HAP-1 (cell line): ENCODE measurements around the gene PLXNA2.

ENCODE experiments used
- DNase-seq, 2 experiments: peaks; one replicate each; pipeline ENCODE4 v3.0.0-alpha.2; 2016 to 2020; ENCODE audit warnings: low spot score in 2 of 2
- H3K27me3 ChIP-seq: fragments of 250-450 bp; sonication (Bioruptor Pico); 2 replicates; pipeline ENCODE4 v1.5.1; 2020; ENCODE audit warnings: low read depth, mild to moderate bottlenecking, moderate library complexity
- H3K36me3 ChIP-seq: fragments of 250-450 bp; sonication (Bioruptor Pico); replicated peaks from 2 replicates; pipeline ENCODE4 v1.5.1; 2020; ENCODE audit warnings: mild to moderate bottlenecking
- H3K4me1 ChIP-seq: fragments of 250-450 bp; sonication (Bioruptor Pico); 2 replicates; pipeline ENCODE4 v1.5.1; 2020; ENCODE audit warnings: mild to moderate bottlenecking
- H3K4me3 ChIP-seq: fragments of 250-450 bp; sonication (Bioruptor Pico); 2 replicates; pipeline ENCODE4 v1.5.1; 2020; ENCODE audit warnings: mild to moderate bottlenecking, moderate library complexity
- H3K9me3 ChIP-seq: fragments of 250-450 bp; sonication (Bioruptor Pico); 2 replicates; pipeline ENCODE4 v1.5.1; 2020; ENCODE audit warnings: mild to moderate bottlenecking, moderate library complexity
- in situ Hi-C: fragments of 300-500 bp; cut with MboI; formaldehyde crosslinking; loops from 3 replicates; pipeline ENCODE4 v1.14.3; 2020; ENCODE audit warnings: low sequenced_read_pairs, inconsistent platforms, mixed read lengths

The PLXNA2 gene

GRCh38 chr1:208164609-208165008, 79.6 kb downstream of the PLXNA2 start:
- no peaks in the 10 kb centered on the region for H3K36me3 ChIP-seq
- no peak for DNase-seq
- H3K4me1 ChIP-seq = no peaks in the 10 kb centered on the region
- no peak overlapping the region for H3K4me3 ChIP-seq
- H3K27me3 ChIP-seq = peaks cover 17% of the 10 kb centered on the region
- in situ Hi-C loops = no loop called here
- no peaks in the 10 kb centered on the region for H3K9me3 ChIP-seq

DNA sequence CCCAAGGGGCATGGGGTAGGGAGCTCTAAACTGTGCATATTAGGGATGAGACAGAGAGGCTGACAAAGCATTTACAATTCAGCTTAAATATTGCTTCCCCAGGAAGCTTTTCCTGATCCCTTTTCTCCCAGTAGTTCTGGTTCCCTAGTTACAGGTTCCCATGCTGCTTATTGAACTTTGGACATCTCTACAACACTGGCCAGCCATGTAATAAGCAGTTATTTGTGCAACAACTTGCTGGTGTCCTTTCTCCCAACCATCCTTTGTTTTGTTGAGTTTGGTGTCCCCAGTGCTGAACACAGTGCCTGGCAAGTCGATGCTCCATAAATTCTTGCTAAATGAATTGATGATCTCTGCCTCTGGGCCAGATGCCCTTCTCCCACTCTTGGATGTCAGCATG, 80.6 kb downstream of the PLXNA2 start:
- Histone ChIP-seq H3K36me3 (no peaks in the 10 kb centered on the region), H3K27me3 (peaks cover 17% of the 10 kb centered on the region), H3K4me3 (no peak overlapping the region), H3K4me1 (no peaks in the 10 kb centered on the region), H3K9me3 (no peaks in the 10 kb centered on the region)
- no peak for DNase-seq
- in situ Hi-C loops = no loop called here

DNA sequence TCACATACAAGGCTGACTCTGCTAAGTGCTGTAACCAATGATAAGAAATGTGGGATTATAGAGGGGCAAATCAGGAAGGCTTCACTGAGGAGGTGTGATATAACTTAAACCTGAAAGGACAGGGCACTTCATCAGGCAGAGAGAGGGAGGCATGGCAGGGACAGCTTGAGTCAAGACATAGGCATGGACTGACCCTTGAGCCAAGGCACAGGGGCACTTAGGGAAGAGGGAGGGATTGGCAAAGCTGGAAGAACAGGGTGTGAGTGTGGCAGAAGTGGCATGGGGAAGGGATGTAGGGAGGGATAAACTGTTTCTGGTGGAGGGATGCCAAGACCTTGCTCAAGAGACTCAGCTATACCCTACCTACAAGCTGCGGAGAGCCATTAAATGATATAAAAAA, 81.3 kb downstream of the PLXNA2 start:
- H3K4me3 ChIP-seq = no peak overlapping the region
- in situ Hi-C loops = no loop called here
- H3K9me3 ChIP-seq = no peaks in the 10 kb centered on the region
- H3K36me3 ChIP-seq = no peaks in the 10 kb centered on the region
- peaks cover 17% of the 10 kb centered on the region for H3K27me3 ChIP-seq
- no peaks in the 10 kb centered on the region for H3K4me1 ChIP-seq
- no peak for DNase-seq

GRCh38 chr1:208161656-208162375, 82.4 kb downstream of the PLXNA2 start:
- no peak for DNase-seq
- H3K36me3 ChIP-seq = no peaks in the 10 kb centered on the region
- H3K4me1 ChIP-seq = no peaks in the 10 kb centered on the region
- peaks cover 17% of the 10 kb centered on the region for H3K27me3 ChIP-seq
- no peak overlapping the region for H3K4me3 ChIP-seq
- in situ Hi-C loops = no loop called here
- no peaks in the 10 kb centered on the region for H3K9me3 ChIP-seq

- no peaks in the 10 kb centered on the region for H3K36me3 ChIP-seq
- peaks cover 17% of the 10 kb centered on the region for H3K27me3 ChIP-seq
- H3K4me1 ChIP-seq = no peaks in the 10 kb centered on the region
- in situ Hi-C loops = no loop called here
- no peak overlapping the region for H3K4me3 ChIP-seq
- DNase-seq = no peak
- no peaks in the 10 kb centered on the region for H3K9me3 ChIP-seq
Observed at GRCh38 chr1:208161005-208161404, 83.2 kb downstream of the PLXNA2 start.

DNA sequence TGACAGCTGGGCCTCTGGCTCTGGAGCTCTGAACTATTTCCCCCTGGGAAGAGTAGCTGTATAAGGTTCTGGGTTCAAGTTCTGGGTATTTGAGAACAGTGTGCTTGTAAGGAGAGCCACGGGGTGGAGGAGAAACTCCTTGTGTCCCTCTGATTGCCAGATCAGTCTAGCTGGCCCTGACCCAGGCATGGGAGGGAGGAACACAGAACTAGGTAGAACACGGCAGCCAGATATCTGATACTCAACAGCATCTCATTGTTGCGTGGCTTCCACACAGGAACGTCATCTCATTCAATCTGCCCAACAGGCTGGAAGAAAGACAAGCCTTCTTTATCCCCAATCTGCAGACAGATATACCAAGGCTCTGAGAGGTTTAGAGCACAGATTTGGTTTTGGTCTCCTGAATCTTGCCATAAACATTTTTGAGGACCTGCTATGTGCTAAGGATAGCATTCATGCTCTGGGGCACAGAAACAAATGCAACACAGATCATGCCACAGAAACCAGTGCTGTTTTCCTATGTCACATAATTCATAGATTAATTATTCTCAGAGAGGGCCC, 83.8 kb downstream of the PLXNA2 start:
- Histone ChIP-seq H3K9me3 (no peaks in the 10 kb centered on the region), H3K4me3 (no peak overlapping the region), H3K4me1 (no peaks in the 10 kb centered on the region), H3K36me3 (no peaks in the 10 kb centered on the region), H3K27me3 (peaks cover 17% of the 10 kb centered on the region)
- in situ Hi-C loops = no loop called here
- no peak for DNase-seq

- no peaks in the 10 kb centered on the region for H3K4me1 ChIP-seq
- DNase-seq = no peak
- H3K36me3 ChIP-seq = no peaks in the 10 kb centered on the region
- peaks cover 13% of the 10 kb centered on the region for H3K27me3 ChIP-seq
- H3K4me3 ChIP-seq = no peak overlapping the region
- no peaks in the 10 kb centered on the region for H3K9me3 ChIP-seq
- in situ Hi-C loops = no loop called here
Observed at GRCh38 chr1:208159555-208160258, 84.5 kb downstream of the PLXNA2 start.

- in situ Hi-C loops = no loop called here
- Histone ChIP-seq H3K4me3 (no peak overlapping the region), H3K27me3 (peaks cover 11% of the 10 kb centered on the region), H3K9me3 (no peaks in the 10 kb centered on the region), H3K4me1 (no peaks in the 10 kb centered on the region), H3K36me3 (no peaks in the 10 kb centered on the region)
- DNase-seq = no peak
Observed at GRCh38 chr1:208158640-208159554, 85.3 kb downstream of the PLXNA2 start.

DNA sequence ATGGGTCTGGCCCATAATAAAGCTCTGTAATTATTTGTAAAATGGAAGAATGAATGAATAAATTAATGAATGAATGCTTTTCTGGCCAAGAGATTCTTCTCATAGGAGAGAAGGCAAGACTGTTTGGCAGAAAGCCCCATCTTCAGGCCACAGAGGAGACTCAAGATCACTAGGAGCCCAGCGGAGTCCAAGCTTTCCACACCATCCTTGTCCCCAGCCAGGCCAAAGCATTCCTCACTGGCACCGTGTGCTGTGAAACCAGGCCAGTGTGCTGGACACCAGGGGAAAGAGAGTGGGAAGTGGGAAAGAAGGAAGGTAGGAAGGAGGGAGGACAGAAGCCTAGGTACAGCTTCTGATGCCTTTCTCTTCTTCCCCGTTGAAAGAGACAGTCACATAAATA, 86.4 kb downstream of the PLXNA2 start:
- Histone ChIP-seq H3K4me3 (no peak overlapping the region), H3K36me3 (no peaks in the 10 kb centered on the region), H3K27me3 (peaks cover 6% of the 10 kb centered on the region; the same call in 1 of the 2 replicates), H3K9me3 (no peaks in the 10 kb centered on the region), H3K4me1 (no peaks in the 10 kb centered on the region)
- no peak for DNase-seq
- in situ Hi-C loops = no loop called here

GRCh38 chr1:208156741-208157140, 87.4 kb downstream of the PLXNA2 start:
- peaks cover 2% of the 10 kb centered on the region; the same call in 1 of the 2 replicates for H3K27me3 ChIP-seq
- H3K4me3 ChIP-seq = no peak overlapping the region
- no peaks in the 10 kb centered on the region for H3K4me1 ChIP-seq
- no peaks in the 10 kb centered on the region for H3K36me3 ChIP-seq
- H3K9me3 ChIP-seq = no peaks in the 10 kb centered on the region
- DNase-seq = no peak
- in situ Hi-C loops = no loop called here

DNA sequence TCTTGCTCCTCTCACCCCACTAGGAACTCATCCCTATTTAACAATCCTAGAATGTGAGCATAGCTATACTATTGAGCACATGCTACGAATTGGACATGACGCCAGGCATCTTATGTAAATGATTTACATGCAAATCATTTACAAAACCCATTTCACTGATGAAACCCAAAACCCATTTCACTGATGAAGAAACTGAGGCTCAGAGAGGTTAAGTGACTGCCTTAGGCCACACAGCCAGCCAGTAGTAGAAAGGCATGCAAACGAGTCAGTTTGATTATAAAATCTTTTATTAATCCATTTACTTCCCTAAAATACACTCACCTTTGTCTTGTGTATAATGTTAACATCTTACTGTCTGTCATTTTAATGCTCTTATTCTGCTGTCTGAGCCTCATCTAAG, 87.9 kb downstream of the PLXNA2 start:
- H3K27me3 ChIP-seq = no peaks in the 10 kb centered on the region; the same call in 1 of the 2 replicates
- in situ Hi-C loops = no loop called here
- no peaks in the 10 kb centered on the region for H3K36me3 ChIP-seq
- no peaks in the 10 kb centered on the region for H3K4me1 ChIP-seq
- no peak for DNase-seq
- H3K9me3 ChIP-seq = no peaks in the 10 kb centered on the region
- no peak overlapping the region for H3K4me3 ChIP-seq

DNA sequence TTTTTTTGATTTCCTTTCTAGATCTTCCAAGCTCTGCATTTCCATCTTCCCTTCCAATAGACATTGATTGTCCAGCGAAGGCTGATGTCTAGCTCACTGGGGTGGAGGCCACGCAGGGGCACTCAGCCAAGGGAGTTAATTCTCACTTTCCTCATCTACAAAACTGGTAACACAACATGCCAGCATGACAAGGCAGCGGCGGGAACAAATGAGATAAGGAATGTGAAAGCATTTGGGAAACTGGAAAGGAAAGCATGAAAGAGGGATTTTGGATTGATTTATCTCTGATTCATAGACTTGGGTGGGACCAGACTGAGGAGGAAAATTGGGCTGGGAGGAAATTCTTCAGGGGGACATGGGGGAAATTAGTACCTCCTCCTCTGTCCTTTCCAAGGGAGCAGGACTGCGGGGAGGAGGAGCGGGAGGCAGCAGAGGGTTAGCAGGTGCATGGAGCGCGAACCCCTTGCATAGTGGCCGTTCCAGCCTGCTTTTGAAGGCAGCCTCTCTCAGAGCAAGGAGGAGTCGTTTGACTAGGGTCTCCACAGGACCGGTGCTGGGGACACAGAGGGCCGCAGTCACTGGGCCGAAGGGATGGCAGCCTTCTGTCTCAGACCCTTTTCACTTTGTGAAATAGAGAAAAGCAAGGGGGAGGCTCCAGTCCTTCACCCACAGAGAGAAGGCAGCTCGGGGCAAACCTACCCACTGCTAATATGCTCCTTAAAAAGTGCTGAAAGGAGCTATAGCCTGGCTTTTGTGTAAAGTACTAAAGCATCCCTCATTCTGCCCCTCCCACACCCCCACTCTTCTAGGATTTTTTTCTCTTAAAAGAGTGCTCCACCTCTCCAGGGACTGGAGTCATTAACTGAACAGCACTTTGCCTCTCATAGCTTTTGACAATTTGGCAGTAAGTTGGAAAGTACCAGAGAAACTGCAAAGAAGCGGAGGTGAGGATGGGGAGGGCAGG, 89.2 kb downstream of the PLXNA2 start:
- no peaks in the 10 kb centered on the region for H3K9me3 ChIP-seq
- in situ Hi-C loops = no loop called here
- H3K4me1 ChIP-seq = no peaks in the 10 kb centered on the region
- DNase-seq = no peak
- no peaks in the 10 kb centered on the region for H3K36me3 ChIP-seq
- H3K4me3 ChIP-seq = no peak overlapping the region
- no peaks in the 10 kb centered on the region for H3K27me3 ChIP-seq

DNA sequence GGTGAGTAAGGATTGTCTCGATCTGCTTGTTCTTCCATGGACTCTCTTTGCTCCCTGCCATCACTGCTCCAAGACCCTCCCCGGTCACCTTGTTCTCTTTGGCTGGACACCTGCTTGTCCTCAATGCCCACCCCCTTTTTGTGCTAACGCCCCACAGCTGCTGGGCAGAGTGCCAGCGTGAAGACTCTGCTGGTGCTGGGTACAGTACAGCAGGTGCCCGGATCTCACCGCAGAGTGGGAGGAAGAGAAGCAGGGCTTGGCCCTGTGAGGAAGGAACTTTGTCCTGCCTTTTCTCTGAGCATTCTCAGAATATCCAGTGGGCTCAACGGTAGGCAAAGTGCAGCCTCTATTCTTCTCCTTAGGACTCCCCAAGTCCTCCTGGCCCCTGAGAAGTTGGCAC, 90.1 kb downstream of the PLXNA2 start:
- in situ Hi-C loops = no loop called here
- no peak for DNase-seq
- Histone ChIP-seq H3K27me3 (no peaks in the 10 kb centered on the region), H3K9me3 (no peaks in the 10 kb centered on the region), H3K36me3 (no peaks in the 10 kb centered on the region), H3K4me1 (no peaks in the 10 kb centered on the region), H3K4me3 (no peak overlapping the region)
